Nephron progenitor cell (in vitro differentiated cells): ENCODE data around the gene RPUSD4.

Experiments
- DNase-seq: peaks from one replicate; pipeline ENCODE4 v3.0.0; 2021
- H3K27ac Mint-ChIP-seq: 2 replicates; pipeline ENCODE4 v1.8.0; 2021; ENCODE audit warnings: mild to moderate bottlenecking, moderate library complexity, mixed read lengths
- H3K27me3 Mint-ChIP-seq: 2 replicates; pipeline ENCODE4 v1.8.0; 2021; ENCODE audit warnings: mild to moderate bottlenecking, low read depth, mixed read lengths; ENCODE audit not compliant: poor library complexity
- H3K36me3 Mint-ChIP-seq: 2 replicates; pipeline ENCODE4 v1.8.0; 2021; ENCODE audit warnings: low read depth, mixed read lengths
- H3K4me1 Mint-ChIP-seq: 2 replicates; pipeline ENCODE4 v1.8.0; 2021; ENCODE audit warnings: mixed read lengths
- H3K4me3 Mint-ChIP-seq: 2 replicates; pipeline ENCODE4 v1.8.0; 2021; ENCODE audit warnings: mild to moderate bottlenecking, moderate library complexity, mixed read lengths
- H3K9me3 Mint-ChIP-seq: 2 replicates; pipeline ENCODE4 v1.8.0; 2021; ENCODE audit warnings: mild to moderate bottlenecking, moderate library complexity, mixed read lengths
- TF ChIP-seq, protein P1 (sequence below): fragments of 200-600 bp; sonication (generic); IDR thresholded peaks from 2 replicates; pipeline ENCODE4 v1.5.0; 2021; ENCODE audit warnings: antibody characterized with exemption

Gene RPUSD4

GRCh38 chr11:126152152-126152551 lies 59.3 kb downstream of the RPUSD4 start:
- Mint-ChIP-seq H3K27ac (no peak overlapping the region), H3K27me3 (peaks cover 15% of the 10 kb centered on the region), H3K4me3 (no peak overlapping the region), H3K9me3 (peaks cover 25% of the 10 kb centered on the region), H3K4me1 (peaks cover 84% of the 10 kb centered on the region), H3K36me3 (peaks cover 12% of the 10 kb centered on the region)
- TF ChIP-seq, protein P1, sequence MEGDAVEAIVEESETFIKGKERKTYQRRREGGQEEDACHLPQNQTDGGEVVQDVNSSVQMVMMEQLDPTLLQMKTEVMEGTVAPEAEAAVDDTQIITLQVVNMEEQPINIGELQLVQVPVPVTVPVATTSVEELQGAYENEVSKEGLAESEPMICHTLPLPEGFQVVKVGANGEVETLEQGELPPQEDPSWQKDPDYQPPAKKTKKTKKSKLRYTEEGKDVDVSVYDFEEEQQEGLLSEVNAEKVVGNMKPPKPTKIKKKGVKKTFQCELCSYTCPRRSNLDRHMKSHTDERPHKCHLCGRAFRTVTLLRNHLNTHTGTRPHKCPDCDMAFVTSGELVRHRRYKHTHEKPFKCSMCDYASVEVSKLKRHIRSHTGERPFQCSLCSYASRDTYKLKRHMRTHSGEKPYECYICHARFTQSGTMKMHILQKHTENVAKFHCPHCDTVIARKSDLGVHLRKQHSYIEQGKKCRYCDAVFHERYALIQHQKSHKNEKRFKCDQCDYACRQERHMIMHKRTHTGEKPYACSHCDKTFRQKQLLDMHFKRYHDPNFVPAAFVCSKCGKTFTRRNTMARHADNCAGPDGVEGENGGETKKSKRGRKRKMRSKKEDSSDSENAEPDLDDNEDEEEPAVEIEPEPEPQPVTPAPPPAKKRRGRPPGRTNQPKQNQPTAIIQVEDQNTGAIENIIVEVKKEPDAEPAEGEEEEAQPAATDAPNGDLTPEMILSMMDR = no peak
- no peak for DNase-seq
